NT2/D1 (cell line): ENCODE results near the gene DYNC1H1.

ENCODE experiments used
- DNase-seq: peaks from one replicate; pipeline ENCODE4 v3.0.0-alpha.2; 2011; ENCODE audit warnings: low read depth, low spot score
- H3K27me3 ChIP-seq: 2 replicates; pipeline ENCODE4 v1.6.0; 2011; ENCODE audit warnings: mild to moderate bottlenecking; ENCODE audit not compliant: insufficient read length, insufficient read depth
- H3K36me3 ChIP-seq: 2 replicates; pipeline ENCODE4 v1.6.1; 2011; ENCODE audit warnings: mild to moderate bottlenecking, low read length, mixed read lengths; ENCODE audit not compliant: insufficient read depth, insufficient read length
- H3K4me1 ChIP-seq: 2 replicates; pipeline ENCODE4 v1.5.1; 2011; ENCODE audit not compliant: insufficient read depth, insufficient read length
- H3K4me3 ChIP-seq: 2 replicates; pipeline ENCODE4 v1.5.1; 2011; ENCODE audit warnings: low read depth; ENCODE audit not compliant: insufficient read length
- H3K9ac ChIP-seq: 2 replicates; pipeline ENCODE4 v1.6.0; 2011; ENCODE audit warnings: low read depth; ENCODE audit not compliant: insufficient read length
- H3K9me3 ChIP-seq: 2 replicates; pipeline ENCODE4 v1.5.1; 2011; ENCODE audit warnings: mild to moderate bottlenecking, low read length; ENCODE audit not compliant: insufficient read depth
- SUZ12 ChIP-seq: IDR thresholded peaks from 2 replicates; pipeline ENCODE4 v1.6.1; 2011; ENCODE audit not compliant: insufficient read length, insufficient read depth; ENCODE audit errors: extremely low read depth
- YY1 ChIP-seq: IDR thresholded peaks from 2 replicates; pipeline ENCODE4 v1.6.1; 2011; ENCODE audit not compliant: insufficient read length, insufficient read depth
- ZNF274 ChIP-seq: IDR thresholded peaks from 2 replicates; pipeline ENCODE4 v1.6.1; 2011; ENCODE audit warnings: mild to moderate bottlenecking, low read depth, low read length

DYNC1H1 gene

GRCh38 chr14:101947577-101947903, 16.8 kb upstream of the DYNC1H1 start:
- DNase-seq, result no peak
- no peak for TF ChIP-seq ZNF274
- TF ChIP-seq YY1, result no peak
- no peak for TF ChIP-seq SUZ12
- Histone ChIP-seq H3K4me3 (peak overlapping the region; percentile 91), H3K4me1 (peaks cover 7% of the 10 kb centered on the region), H3K9ac (peak overlapping the region; percentile 91), H3K9me3 (no peaks in the 10 kb centered on the region), H3K27me3 (peaks cover 27% of the 10 kb centered on the region), H3K36me3 (no peaks in the 10 kb centered on the region)

DNA sequence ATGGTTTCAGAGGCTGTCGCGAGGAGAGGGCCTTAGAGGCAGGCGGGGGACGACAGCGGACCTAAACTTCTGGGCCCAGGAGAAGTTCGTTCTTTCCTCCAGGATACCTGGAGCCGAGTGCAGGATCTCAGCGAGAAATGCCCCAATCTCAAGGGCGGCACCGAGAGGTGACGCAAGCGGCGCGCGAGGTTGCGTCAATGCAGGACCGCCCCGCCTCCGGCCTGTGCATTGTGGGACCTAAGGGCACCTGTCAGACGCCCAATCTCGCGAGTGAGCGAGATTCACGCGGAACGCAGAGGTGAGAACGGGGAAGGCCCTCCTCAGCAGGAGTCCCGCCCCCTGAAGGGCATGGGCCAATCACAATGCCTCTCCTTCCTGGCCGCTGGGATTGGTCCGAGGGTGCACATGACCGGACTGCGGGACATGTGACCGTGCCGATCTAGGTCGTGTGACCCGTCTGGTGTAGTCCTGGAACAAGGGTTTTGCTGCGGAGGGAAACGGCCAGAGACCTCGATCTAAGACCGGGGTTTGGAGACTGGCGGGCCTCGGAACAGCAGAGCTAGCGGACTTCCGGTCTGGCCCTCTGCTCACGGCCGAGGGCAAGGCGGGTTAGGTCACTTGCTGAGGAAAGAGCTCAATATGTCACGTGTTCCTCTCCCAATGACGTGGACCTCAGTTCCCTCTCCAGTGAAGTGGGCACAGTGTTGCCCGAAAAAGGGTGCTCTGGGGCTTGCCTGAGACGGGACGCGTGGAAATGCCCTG, 16.3 kb upstream of the DYNC1H1 start:
- Histone ChIP-seq H3K27me3 (peaks cover 24% of the 10 kb centered on the region), H3K4me3 (peak overlapping the region; percentile 91)
- DNase-seq, result peak; percentile 99

GRCh38 chr14:101948666-101949216, 15.6 kb upstream of the DYNC1H1 start:
- H3K9me3 ChIP-seq, result no peaks in the 10 kb centered on the region
- H3K4me1 ChIP-seq, result peaks cover 7% of the 10 kb centered on the region
- H3K36me3 ChIP-seq, result no peaks in the 10 kb centered on the region
- H3K9ac ChIP-seq, result peak overlapping the region; percentile 92
- no peak for DNase-seq
- peak overlapping the region; percentile 91 for H3K4me3 ChIP-seq
- TF ChIP-seq YY1 (no peak), SUZ12 (no peak), ZNF274 (no peak)
- peaks cover 18% of the 10 kb centered on the region for H3K27me3 ChIP-seq

More for the DNA sequence above, 16.3 kb upstream of the DYNC1H1 start:
- H3K9ac ChIP-seq, result peak overlapping the region; percentile 92
- H3K4me1 ChIP-seq, result peaks cover 7% of the 10 kb centered on the region
- TF ChIP-seq YY1, result no peak
- TF ChIP-seq ZNF274, result no peak
- no peak for TF ChIP-seq SUZ12
- no peaks in the 10 kb centered on the region for H3K36me3 ChIP-seq
- H3K9me3 ChIP-seq, result no peaks in the 10 kb centered on the region

GRCh38 chr14:101950100-101950499, 14.3 kb upstream of the DYNC1H1 start:
- H3K27me3 ChIP-seq, result peaks cover 11% of the 10 kb centered on the region
- H3K9ac ChIP-seq, result no peak overlapping the region
- peaks cover 7% of the 10 kb centered on the region for H3K4me1 ChIP-seq
- H3K36me3 ChIP-seq, result no peaks in the 10 kb centered on the region
- H3K9me3 ChIP-seq, result no peaks in the 10 kb centered on the region
- TF ChIP-seq ZNF274 (no peak), SUZ12 (no peak), YY1 (no peak)
- no peak overlapping the region for H3K4me3 ChIP-seq
- no peak for DNase-seq

GRCh38 chr14:101950516-101951215, 13.7 kb upstream of the DYNC1H1 start:
- TF ChIP-seq YY1 (no peak), ZNF274 (no peak), SUZ12 (no peak)
- no peak for DNase-seq
- H3K9ac ChIP-seq, result no peak overlapping the region
- H3K27me3 ChIP-seq, result peaks cover 11% of the 10 kb centered on the region
- H3K4me3 ChIP-seq, result no peak overlapping the region
- no peaks in the 10 kb centered on the region for H3K36me3 ChIP-seq
- peaks cover 7% of the 10 kb centered on the region for H3K4me1 ChIP-seq
- no peaks in the 10 kb centered on the region for H3K9me3 ChIP-seq

- no peak for TF ChIP-seq SUZ12
- TF ChIP-seq YY1, result no peak
- TF ChIP-seq ZNF274, result no peak
- no peaks in the 10 kb centered on the region for H3K36me3 ChIP-seq
- H3K9ac ChIP-seq, result no peak overlapping the region
- H3K4me3 ChIP-seq, result no peak overlapping the region
- DNase-seq, result no peak
- no peaks in the 10 kb centered on the region for H3K27me3 ChIP-seq
- H3K4me1 ChIP-seq, result peaks cover 5% of the 10 kb centered on the region
- H3K9me3 ChIP-seq, result no peaks in the 10 kb centered on the region
These were observed 11.2 kb upstream of the DYNC1H1 start for GRCh38 chr14:101953151-101953550.

DNA sequence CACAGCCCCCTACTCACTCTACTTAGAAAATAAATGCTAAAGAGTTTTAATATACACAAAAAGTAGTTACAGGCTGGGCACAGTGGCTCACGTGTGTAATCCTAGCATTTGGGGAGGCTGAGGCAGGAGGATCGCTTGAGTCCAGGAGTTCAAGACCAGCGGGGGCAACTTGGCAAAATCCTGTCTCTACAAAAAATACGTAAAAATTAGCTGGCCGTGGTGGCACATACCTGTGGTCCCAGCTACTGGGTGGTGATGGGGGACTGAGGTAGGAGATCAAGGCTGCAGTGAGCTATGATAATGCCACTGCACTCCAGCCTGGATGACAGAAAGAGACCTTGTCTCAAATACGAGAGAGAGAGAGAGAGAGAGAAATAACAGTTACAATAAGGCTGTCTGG, 9.9 kb upstream of the DYNC1H1 start:
- Histone ChIP-seq H3K4me3 (no peak overlapping the region), H3K36me3 (no peaks in the 10 kb centered on the region), H3K4me1 (no peaks in the 10 kb centered on the region), H3K27me3 (no peaks in the 10 kb centered on the region), H3K9me3 (no peaks in the 10 kb centered on the region), H3K9ac (no peak overlapping the region)
- no peak for DNase-seq
- no peak for TF ChIP-seq YY1
- TF ChIP-seq ZNF274, result no peak
- TF ChIP-seq SUZ12, result no peak
